OCI-LY1 (cell line): ENCODE data around the gene PTK7.

Experiments
- H2AFZ ChIP-seq: fragments of 200-600 bp; sonication (generic), shearing (Covaris generic); 2 replicates; pipeline ENCODE4 v1.6.0; 2014; ENCODE audit warnings: antibody characterized with exemption, mild to moderate bottlenecking, low read length
- H3F3A ChIP-seq: fragments of 200-600 bp; sonication (generic), shearing (Covaris generic); 2 replicates; pipeline ENCODE4 v1.6.0; 2014; ENCODE audit warnings: mild to moderate bottlenecking, antibody characterized with exemption, low read length, moderate library complexity; ENCODE audit not compliant: insufficient read depth
- H3K27ac ChIP-seq: fragments of 200-600 bp; sonication (generic); 2 replicates; pipeline ENCODE4 v1.5.1; 2014; ENCODE audit warnings: low read length, mixed run types, mild to moderate bottlenecking, low read depth; ENCODE audit not compliant: poor library complexity, severe bottlenecking
- H3K27me3 ChIP-seq: fragments of 200-600 bp; sonication (generic); 2 replicates; pipeline ENCODE4 v1.6.0; 2014; ENCODE audit warnings: antibody characterized with exemption, mild to moderate bottlenecking, low read length, moderate library complexity; ENCODE audit not compliant: insufficient read depth
- H3K36me3 ChIP-seq: fragments of 200-600 bp; sonication (generic); 2 replicates; pipeline ENCODE4 v1.6.1; 2014; ENCODE audit warnings: mild to moderate bottlenecking, antibody characterized with exemption, low read length, moderate library complexity, mixed read lengths; ENCODE audit not compliant: insufficient read depth
- H3K4me1 ChIP-seq: fragments of 200-600 bp; sonication (generic); 2 replicates; pipeline ENCODE4 v1.5.1; 2014; ENCODE audit warnings: mild to moderate bottlenecking, low read length, moderate library complexity; ENCODE audit not compliant: insufficient read depth, severe bottlenecking
- H3K4me2 ChIP-seq: fragments of 200-600 bp; sonication (generic), shearing (Covaris generic); 2 replicates; pipeline ENCODE4 v1.6.1; 2014; ENCODE audit warnings: low read length
- H3K4me3 ChIP-seq: fragments of 200-600 bp; sonication (generic); 2 replicates; pipeline ENCODE4 v1.5.1; 2014; ENCODE audit warnings: low read length, low read depth, mild to moderate bottlenecking, mixed read lengths; ENCODE audit not compliant: poor library complexity, severe bottlenecking
- H3K79me2 ChIP-seq: fragments of 200-600 bp; shearing (Covaris generic); 2 replicates; pipeline ENCODE4 v1.6.1; 2016; ENCODE audit warnings: mixed run types, low read length, mixed read lengths; ENCODE audit not compliant: insufficient read depth
- H3K9ac ChIP-seq: fragments of 200-600 bp; sonication (generic), shearing (Covaris generic); 2 replicates; pipeline ENCODE4 v1.6.1; 2014; ENCODE audit warnings: mild to moderate bottlenecking, low read length, mixed read lengths
- H3K9me2 ChIP-seq: fragments of 200-600 bp; sonication (generic), shearing (Covaris generic); 2 replicates; pipeline ENCODE4 v1.6.1; 2014; ENCODE audit warnings: low read depth, mild to moderate bottlenecking, low read length, mixed read lengths
- H3K9me3 ChIP-seq: fragments of 200-600 bp; shearing (Covaris generic); 2 replicates; pipeline ENCODE4 v1.6.1; 2014; ENCODE audit warnings: low read length, mixed read lengths
- H4K20me1 ChIP-seq: fragments of 200-600 bp; sonication (generic), shearing (Covaris generic); 2 replicates; pipeline ENCODE4 v1.6.0; 2016; ENCODE audit warnings: mild to moderate bottlenecking, low read length; ENCODE audit not compliant: insufficient read depth
- CTCF ChIP-seq: fragments of 200-600 bp; sonication (generic), shearing (Covaris generic); IDR thresholded peaks from 2 replicates; pipeline ENCODE4 v1.5.1; 2017; ENCODE audit warnings: mild to moderate bottlenecking, antibody characterized with exemption, low read length, moderate library complexity, mixed read lengths
- EZH2 ChIP-seq: fragments of 200-600 bp; sonication (generic), shearing (Covaris generic); IDR thresholded peaks from 2 replicates; pipeline ENCODE4 v1.8.0; 2017; ENCODE audit warnings: borderline replicate concordance, mixed run types, mild to moderate bottlenecking, antibody characterized with exemption, low read length, moderate library complexity, mixed read lengths

The PTK7 gene

GRCh38 chr6:43058531-43058930 lies 17.6 kb upstream of the PTK7 start:
- peaks cover 16% of the 10 kb centered on the region for H3K36me3 ChIP-seq
- H2AFZ ChIP-seq, result no peak overlapping the region
- peak overlapping the region; percentile 4 for H3K27ac ChIP-seq
- H4K20me1 ChIP-seq, result no peaks in the 10 kb centered on the region
- H3K4me3 ChIP-seq, result peak overlapping the region; percentile 96
- no peaks in the 10 kb centered on the region for H3K27me3 ChIP-seq
- H3K9me2 ChIP-seq, result no peaks in the 10 kb centered on the region
- no peaks in the 10 kb centered on the region for H3F3A ChIP-seq
- H3K9ac ChIP-seq, result peak overlapping the region; percentile 97
- peaks cover 30% of the 10 kb centered on the region for H3K4me1 ChIP-seq
- H3K4me2 ChIP-seq, result peak overlapping the region; percentile 97
- peaks cover 12% of the 10 kb centered on the region for H3K79me2 ChIP-seq
- TF ChIP-seq CTCF (no peak), EZH2 (no peak)
- no peaks in the 10 kb centered on the region for H3K9me3 ChIP-seq

GRCh38 chr6:43059168-43060033 lies 16.7 kb upstream of the PTK7 start, which contains the start of the genes KLC4 and MRPL2:
KLC4 (plus strand) TSS chr6:43059631; CDS start chr6:43061336, 1,705 bp downstream.
MRPL2 (minus strand) TSS chr6:43059434; CDS start chr6:43059381, 53 bp downstream.
- H3F3A ChIP-seq, result no peaks in the 10 kb centered on the region
- no peak for TF ChIP-seq EZH2
- TF ChIP-seq CTCF, result no peak

DNA sequence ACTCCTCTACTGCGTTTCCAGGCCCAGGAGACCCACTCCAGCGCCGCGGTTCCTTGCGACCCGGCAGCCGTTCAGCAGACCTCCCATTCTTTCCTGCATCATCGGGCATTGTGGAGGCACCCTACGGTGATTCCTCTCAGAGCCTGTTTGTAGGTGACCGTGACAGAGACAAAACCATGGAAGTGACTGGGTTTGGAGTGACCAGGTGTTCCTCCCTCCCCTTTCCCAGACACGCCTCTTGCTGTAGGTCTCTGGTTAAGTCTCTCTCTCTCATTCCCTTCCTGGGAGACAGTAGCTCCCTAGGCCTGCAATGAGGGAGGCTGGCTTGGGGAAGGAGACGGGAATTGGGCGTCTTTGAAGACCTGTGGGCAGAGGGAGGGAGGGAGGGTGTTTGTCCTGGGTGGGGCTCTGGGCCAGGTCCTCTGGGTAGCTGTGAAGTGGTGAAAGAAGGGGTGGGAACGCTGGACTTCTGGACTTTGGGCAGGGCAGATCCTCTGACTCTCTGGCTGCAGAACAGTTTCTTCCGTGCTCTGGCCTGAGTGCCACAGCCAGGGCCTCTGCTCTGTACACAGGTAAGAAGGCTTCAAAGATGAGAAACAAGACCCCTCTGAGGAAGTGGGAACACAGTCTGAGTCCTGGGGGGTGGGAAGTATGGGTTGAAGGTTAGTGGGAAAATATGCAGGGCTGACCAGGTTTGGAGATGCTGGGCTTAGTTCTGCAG lies 15.9 kb upstream of the PTK7 start:
- H3K9ac ChIP-seq, result peak overlapping the region; percentile 97
- H3K9me2 ChIP-seq, result no peaks in the 10 kb centered on the region
- H3K4me2 ChIP-seq, result peak overlapping the region; percentile 100
- H3K4me1 ChIP-seq, result peaks cover 20% of the 10 kb centered on the region
- TF ChIP-seq CTCF (no peak), EZH2 (no peak)
- no peaks in the 10 kb centered on the region for H3K27me3 ChIP-seq
- no peaks in the 10 kb centered on the region for H3F3A ChIP-seq
- H3K9me3 ChIP-seq, result no peaks in the 10 kb centered on the region
- peak overlapping the region; percentile 96 for H3K4me3 ChIP-seq
- peaks cover 12% of the 10 kb centered on the region for H3K79me2 ChIP-seq
- peak overlapping the region; percentile 63 for H3K27ac ChIP-seq
- peaks cover 16% of the 10 kb centered on the region for H3K36me3 ChIP-seq
- H4K20me1 ChIP-seq, result no peaks in the 10 kb centered on the region
- no peak overlapping the region for H2AFZ ChIP-seq

More at GRCh38 chr6:43059168-43060033, 16.7 kb upstream of the PTK7 start, which contains the start of the genes KLC4 and MRPL2:
- Histone ChIP-seq H4K20me1 (no peaks in the 10 kb centered on the region), H3K9me3 (no peaks in the 10 kb centered on the region), H3K9ac (peak within 1 kb of the TSS; percentile 97), H3K4me2 (peak within 1 kb of the TSS; percentile 100), H3K27me3 (no peaks in the 10 kb centered on the region), H3K4me1 (peaks cover 23% of the 10 kb centered on the region), H3K79me2 (peaks cover 12% of the 10 kb centered on the region), H3K36me3 (peaks cover 16% of the 10 kb centered on the region), H2AFZ (no peak within 1 kb of the TSS), H3K9me2 (no peaks in the 10 kb centered on the region), H3K4me3 (peak within 1 kb of the TSS; percentile 96), H3K27ac (peak within 1 kb of the TSS; percentile 63)
